Trophoblast cell (in vitro differentiated cells and primary cell): ENCODE data around the gene CHRNE.

Experiments used
- DNase-seq, 2 donors: peaks; one replicate each; pipeline ENCODE4 v3.0.0-alpha.2; 2016
- H2AFZ ChIP-seq: 2 replicates; pipeline ENCODE4 v1.6.1; 2013; ENCODE audit warnings: low read length, moderate library complexity, mild to moderate bottlenecking; ENCODE audit not compliant: insufficient read depth, poor library complexity
- H2AK5ac ChIP-seq: 2 replicates; pipeline ENCODE4 v1.6.1; 2013; ENCODE audit warnings: mild to moderate bottlenecking, low read length
- H2BK120ac ChIP-seq: 2 replicates; pipeline ENCODE4 v1.6.1; 2013; ENCODE audit warnings: low read length, mild to moderate bottlenecking, moderate library complexity; ENCODE audit not compliant: insufficient read depth, poor library complexity
- H2BK12ac ChIP-seq: 2 replicates; pipeline ENCODE4 v1.6.1; 2013; ENCODE audit warnings: mild to moderate bottlenecking, low read length, moderate library complexity
- H2BK5ac ChIP-seq: 2 replicates; pipeline ENCODE4 v1.6.1; 2013; ENCODE audit warnings: low read length, low read depth, moderate library complexity, mild to moderate bottlenecking; ENCODE audit not compliant: poor library complexity
- H3K14ac ChIP-seq: 2 replicates; pipeline ENCODE4 v1.6.1; 2013; ENCODE audit warnings: mild to moderate bottlenecking, low read length
- H3K18ac ChIP-seq: 2 replicates; pipeline ENCODE4 v1.6.1; 2013; ENCODE audit warnings: mild to moderate bottlenecking, low read length
- H3K23ac ChIP-seq: 2 replicates; pipeline ENCODE4 v1.6.1; 2013; ENCODE audit warnings: low read length
- H3K27ac ChIP-seq: 2 replicates; pipeline ENCODE4 v1.5.1; 2013; ENCODE audit warnings: low read depth, mild to moderate bottlenecking, inconsistent platforms, low read length, moderate library complexity
- H3K27me3 ChIP-seq: 2 replicates; pipeline ENCODE4 v1.6.1; 2013; ENCODE audit warnings: inconsistent platforms, mild to moderate bottlenecking, low read length, moderate library complexity; ENCODE audit not compliant: insufficient read depth
- H3K36me3 ChIP-seq, 2 experiments: 1 replicate in 1 of 2; 2 replicates in 1 of 2; pipeline ENCODE4 v1.6.1; 2013; ENCODE audit warnings: low read length in 2 of 2, mild to moderate bottlenecking in 2 of 2, moderate library complexity in 1 of 2; ENCODE audit not compliant: insufficient read depth in 2 of 2, control insufficient read depth in 1 of 2
- H3K4ac ChIP-seq: 2 replicates; pipeline ENCODE4 v1.6.1; 2013; ENCODE audit warnings: low read depth, mild to moderate bottlenecking, low read length, moderate library complexity
- H3K4me1 ChIP-seq, 2 experiments: 1 replicate in 1 of 2; 2 replicates in 1 of 2; pipeline ENCODE4 v1.6.1; 2013; ENCODE audit warnings: low read length in 2 of 2, mild to moderate bottlenecking in 2 of 2, moderate library complexity in 1 of 2; ENCODE audit not compliant: insufficient read depth in 2 of 2, control insufficient read depth in 1 of 2
- H3K4me2 ChIP-seq: 2 replicates; pipeline ENCODE4 v1.6.1; 2013; ENCODE audit warnings: inconsistent platforms, mild to moderate bottlenecking, low read length, moderate library complexity
- H3K4me3 ChIP-seq: 2 replicates; pipeline ENCODE4 v1.5.1; 2013; ENCODE audit warnings: mild to moderate bottlenecking, low read depth, low read length, inconsistent platforms
- H3K79me1 ChIP-seq: one replicate; pipeline ENCODE4 v1.6.1; 2013; ENCODE audit warnings: low read length
- H3K79me2 ChIP-seq: 2 replicates; pipeline ENCODE4 v1.6.1; 2013; ENCODE audit warnings: low read length, mild to moderate bottlenecking; ENCODE audit not compliant: control insufficient read depth, insufficient read depth, poor library complexity
- H3K9ac ChIP-seq: 2 replicates; pipeline ENCODE4 v1.6.1; 2013; ENCODE audit warnings: mild to moderate bottlenecking, low read length
- H3K9me3 ChIP-seq: 2 replicates; pipeline ENCODE4 v1.6.1; 2013; ENCODE audit warnings: low read depth, mild to moderate bottlenecking, control low read depth, inconsistent platforms, low read length; ENCODE audit not compliant: insufficient read depth
- H4K12ac ChIP-seq: 2 replicates; pipeline ENCODE4 v1.6.1; 2013; ENCODE audit warnings: low read depth, mild to moderate bottlenecking, low read length, moderate library complexity
- H4K8ac ChIP-seq: 2 replicates; pipeline ENCODE4 v1.6.1; 2013; ENCODE audit warnings: low read depth, mild to moderate bottlenecking, low read length, moderate library complexity
- H4K91ac ChIP-seq: one replicate; pipeline ENCODE4 v1.6.1; 2013; ENCODE audit warnings: low read depth, mild to moderate bottlenecking, low read length, moderate library complexity
- WGBS: extraction: QIAGEN DNeasy Blood & Tissue Kit; methylation state at CpG from one replicate; pipeline ENCODE4 v1.1.7; 2013; ENCODE audit warnings: missing lambda C conversion rate; ENCODE audit not compliant: insufficient read length, insufficient coverage; ENCODE audit errors: extremely low coverage; 5-methylcytosine and 5-hydroxymethylcytosine counted together

CHRNE gene

DNA sequence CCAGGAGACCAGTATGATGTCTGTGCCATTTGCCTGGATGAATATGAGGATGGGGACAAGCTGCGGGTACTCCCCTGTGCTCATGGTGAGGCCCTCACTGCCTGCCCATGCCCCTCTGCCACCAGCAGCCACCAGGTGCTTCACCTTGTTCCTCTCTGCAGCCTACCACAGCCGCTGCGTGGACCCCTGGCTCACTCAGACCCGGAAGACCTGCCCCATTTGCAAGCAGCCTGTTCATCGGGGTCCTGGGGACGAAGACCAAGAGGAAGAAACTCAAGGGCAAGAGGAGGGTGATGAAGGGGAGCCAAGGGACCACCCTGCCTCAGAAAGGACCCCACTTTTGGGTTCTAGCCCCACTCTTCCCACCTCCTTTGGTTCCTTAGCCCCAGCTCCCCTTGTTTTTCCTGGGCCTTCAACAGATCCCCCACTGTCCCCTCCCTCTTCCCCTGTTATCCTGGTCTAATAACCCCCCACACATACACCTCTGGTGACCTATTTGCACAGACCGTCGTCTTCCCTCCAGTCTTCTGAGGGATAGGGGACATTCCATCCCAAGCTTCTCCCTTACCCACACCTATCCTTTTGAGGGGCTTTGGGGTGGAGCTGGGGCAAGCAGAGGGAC lies 41.8 kb upstream of the CHRNE start:
- no peak overlapping the region for H3K23ac ChIP-seq
- H4K12ac ChIP-seq = no peak overlapping the region
- H3K9ac ChIP-seq = no peak overlapping the region
- no CpG with 5 or more reads among the region's 8 CpGs for WGBS
- peak overlapping the region; percentile 9 for H4K8ac ChIP-seq
- peak overlapping the region; percentile 4 for H3K4ac ChIP-seq
- peaks cover 1% of the 10 kb centered on the region for H3K9me3 ChIP-seq
- no peak overlapping the region for H2AFZ ChIP-seq
- H2BK120ac ChIP-seq = no peak overlapping the region
- no peak overlapping the region for H3K14ac ChIP-seq
- H3K27me3 ChIP-seq = no peaks in the 10 kb centered on the region
- H2AK5ac ChIP-seq = no peak overlapping the region
- DNase-seq = no peak
- peaks cover 30% of the 10 kb centered on the region for H3K79me1 ChIP-seq
- H3K4me1 ChIP-seq = peaks cover 17 to 25% of the 10 kb centered on the region in 2 experiments
- no peak overlapping the region for H3K4me3 ChIP-seq
- no peak overlapping the region for H2BK5ac ChIP-seq
- peak overlapping the region; percentile 47 for H3K18ac ChIP-seq
- peaks cover 27% of the 10 kb centered on the region for H3K79me2 ChIP-seq
- H3K36me3 ChIP-seq = peaks cover 37 to 49% of the 10 kb centered on the region in 2 experiments
- H2BK12ac ChIP-seq = no peak overlapping the region
- no peak overlapping the region for H4K91ac ChIP-seq
- peak overlapping the region; percentile 0 for H3K4me2 ChIP-seq
- H3K27ac ChIP-seq = peak overlapping the region; percentile 57

DNA sequence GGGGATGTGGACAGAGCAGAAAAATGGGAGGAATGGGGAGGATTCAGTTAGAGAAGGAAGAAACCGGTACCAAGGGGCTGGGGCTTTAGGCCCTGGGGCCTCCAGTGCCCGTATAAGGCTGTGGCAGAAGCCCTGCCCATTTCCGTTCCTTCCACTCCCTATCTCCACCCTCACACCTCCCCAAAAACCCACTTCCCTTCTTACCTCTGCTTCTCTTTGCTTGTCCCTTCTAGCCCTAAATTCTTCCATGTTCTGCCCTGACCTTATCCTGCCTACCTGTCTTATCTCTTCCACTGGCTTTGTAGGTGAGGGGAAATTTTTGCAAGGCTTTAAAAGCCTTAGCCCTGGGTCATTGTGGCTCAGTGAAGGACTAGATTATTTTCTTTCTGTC lies 41.3 kb upstream of the CHRNE start:
- H2AK5ac ChIP-seq = no peak overlapping the region
- no peak overlapping the region for H4K91ac ChIP-seq
- peaks cover 1% of the 10 kb centered on the region for H3K9me3 ChIP-seq
- H3K27me3 ChIP-seq = no peaks in the 10 kb centered on the region
- peak in 1 of 2 donors; percentile 49 for DNase-seq
- no peak overlapping the region for H4K8ac ChIP-seq
- peaks cover 31% of the 10 kb centered on the region for H3K79me2 ChIP-seq
- H2BK120ac ChIP-seq = no peak overlapping the region
- H3K4me3 ChIP-seq = no peak overlapping the region
- H2BK5ac ChIP-seq = no peak overlapping the region
- no peak overlapping the region for H3K18ac ChIP-seq
- H3K9ac ChIP-seq = no peak overlapping the region
- H3K36me3 ChIP-seq = peaks cover 37 to 49% of the 10 kb centered on the region in 2 experiments
- peaks cover 17 to 27% of the 10 kb centered on the region in 2 experiments for H3K4me1 ChIP-seq
- peak overlapping the region; percentile 57 for H3K27ac ChIP-seq
- H4K12ac ChIP-seq = no peak overlapping the region
- WGBS = no CpG with 5 or more reads among the region's 3 CpGs
- H3K4me2 ChIP-seq = no peak overlapping the region
- H3K14ac ChIP-seq = no peak overlapping the region
- no peak overlapping the region for H3K23ac ChIP-seq
- H2AFZ ChIP-seq = no peak overlapping the region
- no peak overlapping the region for H3K4ac ChIP-seq
- no peak overlapping the region for H2BK12ac ChIP-seq
- peaks cover 30% of the 10 kb centered on the region for H3K79me1 ChIP-seq

DNA sequence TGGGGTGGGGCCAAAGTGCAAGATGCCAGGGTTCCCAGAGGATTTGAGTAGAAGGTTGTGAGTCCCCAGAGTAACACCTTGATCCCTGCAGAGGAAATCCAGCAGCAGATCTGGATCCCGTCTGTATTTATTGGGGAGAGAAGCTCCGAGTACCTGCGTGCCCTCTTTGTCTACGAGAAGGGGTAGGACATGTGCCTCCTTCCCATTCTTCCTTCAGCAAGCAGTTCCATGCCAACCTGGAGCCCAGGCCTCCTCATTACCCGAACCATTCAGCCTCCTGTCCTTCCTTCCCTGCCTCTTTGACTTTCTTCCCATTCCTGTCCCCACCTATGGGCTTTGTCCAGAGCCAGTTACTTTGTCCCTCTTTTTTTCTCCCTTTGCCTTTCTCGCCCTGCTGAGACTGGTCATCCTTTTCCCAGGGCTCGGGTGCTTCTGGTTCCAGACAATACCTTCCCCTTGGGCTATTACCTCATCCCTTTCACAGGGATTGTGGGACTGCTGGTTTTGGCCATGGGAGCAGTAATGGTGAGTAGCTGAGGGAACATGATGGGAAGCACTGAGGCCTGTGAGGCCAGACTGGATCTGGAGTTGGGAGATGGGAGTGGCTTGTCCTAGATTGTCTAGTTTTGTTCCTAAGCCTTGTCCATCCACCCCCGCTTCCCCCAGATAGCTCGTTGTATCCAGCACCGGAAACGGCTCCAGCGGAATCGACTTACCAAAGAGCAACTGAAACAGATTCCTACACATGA lies 40.0 kb upstream of the CHRNE start:
- H3K18ac ChIP-seq = no peak overlapping the region
- H3K23ac ChIP-seq = no peak overlapping the region
- H3K27me3 ChIP-seq = no peaks in the 10 kb centered on the region
- H3K9ac ChIP-seq = no peak overlapping the region
- no peak overlapping the region for H3K27ac ChIP-seq
- peaks cover 19% of the 10 kb centered on the region for H3K79me1 ChIP-seq
- peaks cover 30% of the 10 kb centered on the region for H3K79me2 ChIP-seq
- no peak overlapping the region for H4K8ac ChIP-seq
- H2BK5ac ChIP-seq = no peak overlapping the region
- H4K12ac ChIP-seq = no peak overlapping the region
- H3K4me1 ChIP-seq = peaks cover 25 to 33% of the 10 kb centered on the region in 2 experiments
- H3K14ac ChIP-seq = no peak overlapping the region
- no peak overlapping the region for H3K4me2 ChIP-seq
- H3K4me3 ChIP-seq = peak overlapping the region; percentile 14
- H2AK5ac ChIP-seq = no peak overlapping the region
- H4K91ac ChIP-seq = no peak overlapping the region
- no peak overlapping the region for H2BK120ac ChIP-seq
- DNase-seq = no peak
- H3K4ac ChIP-seq = peak overlapping the region; percentile 40
- no peak overlapping the region for H2BK12ac ChIP-seq
- WGBS = no CpG with 5 or more reads among the region's 13 CpGs
- no peak overlapping the region for H2AFZ ChIP-seq
- H3K9me3 ChIP-seq = no peaks in the 10 kb centered on the region
- peaks cover 45 to 58% of the 10 kb centered on the region in 2 experiments for H3K36me3 ChIP-seq

DNA sequence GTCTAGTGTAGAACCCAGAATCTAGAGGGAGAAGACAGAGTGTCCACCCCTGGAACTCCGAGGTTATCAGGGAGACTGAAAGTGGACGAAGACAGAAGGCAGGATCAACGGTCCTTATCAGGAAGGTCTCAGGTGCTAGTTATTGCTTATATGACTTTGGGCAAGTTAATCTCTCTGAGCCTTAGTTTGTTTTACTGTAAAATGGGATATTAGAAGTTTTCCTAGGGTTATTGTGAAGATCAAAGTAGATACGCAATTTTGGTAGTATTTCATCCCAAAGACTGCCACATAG lies 38.4 kb upstream of the CHRNE start:
- Histone ChIP-seq H4K91ac (no peak overlapping the region), H3K14ac (no peak overlapping the region), H4K8ac (no peak overlapping the region), H3K23ac (no peak overlapping the region), H2BK5ac (no peak overlapping the region), H3K18ac (no peak overlapping the region), H3K79me1 (peaks cover 13% of the 10 kb centered on the region), H2AK5ac (no peak overlapping the region), H3K4me2 (peak overlapping the region; percentile 93), H2BK120ac (no peak overlapping the region), H3K36me3 (peaks cover 50 to 66% of the 10 kb centered on the region in 2 experiments), H3K27ac (no peak overlapping the region), H2BK12ac (no peak overlapping the region), H3K79me2 (peaks cover 18% of the 10 kb centered on the region), H4K12ac (no peak overlapping the region), H3K4me3 (peak overlapping the region; percentile 85), H2AFZ (no peak overlapping the region), H3K4me1 (peaks cover 22 to 29% of the 10 kb centered on the region in 2 experiments), H3K9me3 (no peaks in the 10 kb centered on the region), H3K4ac (peak overlapping the region; percentile 90), H3K27me3 (no peaks in the 10 kb centered on the region), H3K9ac (peak overlapping the region; percentile 91)
- no CpG with 5 or more reads among the region's 4 CpGs for WGBS
- no peak for DNase-seq
